B cell (primary cell): ENCODE data around the gene SYNJ2. TPM values are rescaled to one million over a fixed set of nuclear protein-coding genes. Genes with fewer than 3 reads are reported as not detected.

ENCODE experiments used
- ATAC-seq: fragments of 200-7000 bp; cut with Tn5 transposase; one replicate; pipeline ENCODE4 v1.10.0; 2021; ENCODE audit warnings: low read depth, mild to moderate bottlenecking, moderate number of reproducible peaks, moderate library complexity
- CTCF ChIA-PET: fragments of 350-600 bp; sonication (Branson Sonifier 250); formaldehyde crosslinking; loops from one replicate; lab custom pipeline; 2021; ENCODE audit warnings: antibody characterized with exemption, inconsistent platforms; lab: Charles Lee
- POLR2A ChIA-PET: fragments of 350-600 bp; sonication (Branson Sonifier 250); formaldehyde crosslinking; loops from one replicate; lab custom pipeline; 2021; ENCODE audit warnings: antibody characterized with exemption; lab: Charles Lee
- DNase-seq: peaks from one replicate; pipeline ENCODE4 v3.0.0; 2013
- H2AFZ ChIP-seq: 2 replicates; pipeline ENCODE4 v1.6.1; 2012; ENCODE audit warnings: mild to moderate bottlenecking, low read depth, low read length; ENCODE audit not compliant: insufficient read depth, poor library complexity, severe bottlenecking
- H3K27ac ChIP-seq, 2 donors: 1 replicate in 1 of 2; 2 replicates in 1 of 2; pipeline ENCODE4 v1.5.1; 2012 to 2013; ENCODE audit warnings: low read length in 2 of 2, mild to moderate bottlenecking in 2 of 2, moderate library complexity in 1 of 2
- H3K27me3 ChIP-seq, 4 experiments: fragments of 200-600 bp in 1 of 4; sonication (generic) in 1 of 4; replicated peaks in 1 of 4; 1 replicate in 2 of 4; 2 replicates in 2 of 4; pipeline versions ENCODE4 v1.6.1 to v1.7.0; 2013 to 2016; ENCODE audit warnings: low read length in 3 of 4, mild to moderate bottlenecking in 2 of 4, mixed read lengths in 1 of 4, moderate library complexity in 1 of 4; ENCODE audit not compliant: insufficient read depth in 4 of 4, control insufficient read depth in 3 of 4; ENCODE audit errors: control extremely low read depth in 1 of 4
- H3K36me3 ChIP-seq, 2 experiments: replicated peaks in 1 of 2; 1 replicate in 1 of 2; 2 replicates in 1 of 2; pipeline versions ENCODE4 v1.6.1 to v1.7.1; 2013; ENCODE audit warnings: low read length in 1 of 2; ENCODE audit not compliant: insufficient read depth in 2 of 2, control insufficient read depth in 1 of 2; ENCODE audit errors: control extremely low read depth in 1 of 2, extremely low read depth in 1 of 2
- H3K4me1 ChIP-seq, 2 donors: fragments of 200-600 bp in 1 of 2; sonication (generic) in 1 of 2; 1 replicate in 1 of 2; 2 replicates in 1 of 2; pipeline versions ENCODE4 v1.5.1 to v1.6.1; 2013 to 2017; ENCODE audit warnings: low read length in 2 of 2; ENCODE audit not compliant: control insufficient read depth in 2 of 2, insufficient read depth in 2 of 2
- H3K4me2 ChIP-seq: replicated peaks from 2 replicates; pipeline ENCODE3; 2012; ENCODE audit warnings: mild to moderate bottlenecking, low read depth, low read length; ENCODE audit not compliant: poor library complexity, severe bottlenecking
- H3K4me3 ChIP-seq, 5 experiments: fragments of 200-600 bp in 1 of 5; sonication (generic) in 1 of 5; 1 replicate in 3 of 5; 2 replicates in 2 of 5; pipeline versions ENCODE4 v1.5.1 to v1.7.0; 2011 to 2016; ENCODE audit warnings: low read length in 4 of 5, mild to moderate bottlenecking in 4 of 5, low read depth in 2 of 5, control low read depth in 1 of 5, moderate library complexity in 1 of 5; ENCODE audit not compliant: insufficient read depth in 1 of 5; ENCODE audit errors: control extremely low read depth in 1 of 5, extremely low read depth in 1 of 5
- H3K79me2 ChIP-seq: fragments of 200-600 bp; sonication (generic); one replicate; pipeline ENCODE4 v1.6.0; 2016; ENCODE audit warnings: low read length; ENCODE audit not compliant: control insufficient read depth, insufficient read depth
- H3K9ac ChIP-seq: fragments of 200-600 bp; sonication (generic); 2 replicates; pipeline ENCODE4 v1.6.1; 2017; ENCODE audit warnings: mild to moderate bottlenecking, low read length, moderate library complexity
- H3K9me3 ChIP-seq, 3 donors: one replicate each; pipeline versions ENCODE4 v1.6.1 to v1.7.1; 2013; ENCODE audit warnings: low read length in 2 of 3; ENCODE audit not compliant: control insufficient read depth in 2 of 3, insufficient read depth in 1 of 3; ENCODE audit errors: control extremely low read depth in 1 of 3
- H4K20me1 ChIP-seq: 2 replicates; pipeline ENCODE4 v1.6.0; 2012; ENCODE audit warnings: mild to moderate bottlenecking, low read length; ENCODE audit not compliant: insufficient read depth, control insufficient read depth, poor library complexity, severe bottlenecking
- H3K27ac Mint-ChIP-seq: one replicate; pipeline ENCODE4 v1.8.0; 2021; ENCODE audit warnings: mixed read lengths
- H3K27me3 Mint-ChIP-seq: one replicate; pipeline ENCODE4 v1.8.0; 2021; ENCODE audit warnings: mixed read lengths
- H3K4me1 Mint-ChIP-seq: one replicate; pipeline ENCODE4 v1.8.0; 2021; ENCODE audit warnings: mixed read lengths
- H3K4me3 Mint-ChIP-seq: one replicate; pipeline ENCODE4 v1.8.0; 2021; ENCODE audit warnings: mixed read lengths
- H3K9me3 Mint-ChIP-seq: one replicate; pipeline ENCODE4 v1.8.0; 2022; ENCODE audit warnings: mixed read lengths; ENCODE audit not compliant: insufficient read depth
- EZH2 ChIP-seq: IDR thresholded peaks from 2 replicates; pipeline ENCODE4 v1.6.1; 2012; ENCODE audit warnings: borderline replicate concordance, low read depth, mild to moderate bottlenecking, moderate library complexity, low read length; ENCODE audit not compliant: insufficient read depth, poor library complexity, severe bottlenecking
- WGBS: methylation state at CpG from one replicate; pipeline ENCODE4 v1.1.5; 2013; ENCODE audit warnings: missing lambda C conversion rate; ENCODE audit not compliant: insufficient coverage; 5-methylcytosine and 5-hydroxymethylcytosine counted together
- intact Hi-C: fragments of 100-400 bp; cut with micrococcal nuclease; formaldehyde crosslinking; loops from one replicate; pipeline ENCODE4 v1.10.0; 2022
- polyA plus RNA-seq: library from polyadenylated mRNA; depleted of rRNA; stranded (reverse); fragments of >200 nt; gene quantifications from 2 replicates; pipeline ENCODE4 v1.2.3, GENCODE V29; 2012
- total RNA-seq, 2 donors: library from RNA; stranded (reverse); fragments of 120-200 nt in 1 of 2; gene quantifications; 1 replicate in 1 of 2; 2 replicates in 1 of 2; pipeline versions ENCODE4 v1.2.3 to v1.2.4, GENCODE V29; 2013 to 2022
- TF ChIP-seq, protein P1 (sequence below): fragments of 200-600 bp; IDR thresholded peaks from one replicate; pipeline ENCODE4 v1.8.0; 2022; ENCODE audit warnings: antibody characterized with exemption, mild to moderate bottlenecking

Gene SYNJ2
- total and polyA plus RNA-seq, 2 donors (not counting 1 experiment from before 2014, with no cell fraction given): 5.2 to 11.4 TPM

DNA sequence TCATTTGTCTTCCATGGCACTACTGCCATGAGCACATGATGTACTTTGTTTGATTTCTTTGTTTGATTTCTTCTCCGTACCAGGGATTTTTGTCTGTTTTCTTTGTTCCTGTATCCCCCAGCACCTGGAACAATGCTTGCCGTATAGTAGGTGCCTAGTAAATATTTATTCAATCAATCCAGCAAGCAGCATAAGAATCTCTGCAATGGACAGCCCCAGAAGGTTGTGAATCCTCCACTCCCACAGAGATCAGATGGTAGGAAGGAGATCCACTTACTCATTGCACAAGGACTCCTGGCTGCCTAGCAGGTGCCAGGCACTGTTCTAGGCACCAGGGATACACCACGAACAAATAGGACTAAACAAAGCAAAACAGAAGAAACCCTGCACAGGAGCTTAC lies 6.7 kb upstream of the SYNJ2 start:
- H3K4me1 ChIP-seq: peaks cover 0 to 6% of the 10 kb centered on the region in 2 donors
- H3K9ac ChIP-seq: no peak overlapping the region
- intact Hi-C loops: no loop called here
- ATAC-seq: no peak
- no peak overlapping the region for H3K4me3 ChIP-seq
- H3K27me3 ChIP-seq: peaks cover 0 to 5% (median 0%) of the 10 kb centered on the region in 4 experiments
- no peaks in the 10 kb centered on the region for H4K20me1 ChIP-seq
- no peak overlapping the region for H3K4me3 Mint-ChIP-seq
- WGBS: no CpG with 5 or more reads among the region's 3 CpGs
- DNase-seq: no peak
- peaks cover under 1% of the 10 kb centered on the region for H3K4me1 Mint-ChIP-seq
- TF ChIP-seq, protein P1, sequence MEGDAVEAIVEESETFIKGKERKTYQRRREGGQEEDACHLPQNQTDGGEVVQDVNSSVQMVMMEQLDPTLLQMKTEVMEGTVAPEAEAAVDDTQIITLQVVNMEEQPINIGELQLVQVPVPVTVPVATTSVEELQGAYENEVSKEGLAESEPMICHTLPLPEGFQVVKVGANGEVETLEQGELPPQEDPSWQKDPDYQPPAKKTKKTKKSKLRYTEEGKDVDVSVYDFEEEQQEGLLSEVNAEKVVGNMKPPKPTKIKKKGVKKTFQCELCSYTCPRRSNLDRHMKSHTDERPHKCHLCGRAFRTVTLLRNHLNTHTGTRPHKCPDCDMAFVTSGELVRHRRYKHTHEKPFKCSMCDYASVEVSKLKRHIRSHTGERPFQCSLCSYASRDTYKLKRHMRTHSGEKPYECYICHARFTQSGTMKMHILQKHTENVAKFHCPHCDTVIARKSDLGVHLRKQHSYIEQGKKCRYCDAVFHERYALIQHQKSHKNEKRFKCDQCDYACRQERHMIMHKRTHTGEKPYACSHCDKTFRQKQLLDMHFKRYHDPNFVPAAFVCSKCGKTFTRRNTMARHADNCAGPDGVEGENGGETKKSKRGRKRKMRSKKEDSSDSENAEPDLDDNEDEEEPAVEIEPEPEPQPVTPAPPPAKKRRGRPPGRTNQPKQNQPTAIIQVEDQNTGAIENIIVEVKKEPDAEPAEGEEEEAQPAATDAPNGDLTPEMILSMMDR: no peak
- no peak for TF ChIP-seq EZH2
- no peaks in the 10 kb centered on the region for H3K9me3 ChIP-seq
- H3K79me2 ChIP-seq: no peaks in the 10 kb centered on the region
- H3K27ac Mint-ChIP-seq: no peak overlapping the region
- H2AFZ ChIP-seq: no peak overlapping the region
- H3K27me3 Mint-ChIP-seq: peaks cover 9% of the 10 kb centered on the region
- H3K36me3 ChIP-seq: no peaks in the 10 kb centered on the region
- POLR2A ChIA-PET: no interaction called here
- CTCF ChIA-PET: interaction anchor here (2.3 kb wide), 1 partner anchor 51 kb away, joined by 11 read pairs; no protein-coding TSS in a partner anchor
- H3K4me2 ChIP-seq: no peak overlapping the region
- no peak overlapping the region for H3K27ac ChIP-seq
- no peaks in the 10 kb centered on the region for H3K9me3 Mint-ChIP-seq

DNA sequence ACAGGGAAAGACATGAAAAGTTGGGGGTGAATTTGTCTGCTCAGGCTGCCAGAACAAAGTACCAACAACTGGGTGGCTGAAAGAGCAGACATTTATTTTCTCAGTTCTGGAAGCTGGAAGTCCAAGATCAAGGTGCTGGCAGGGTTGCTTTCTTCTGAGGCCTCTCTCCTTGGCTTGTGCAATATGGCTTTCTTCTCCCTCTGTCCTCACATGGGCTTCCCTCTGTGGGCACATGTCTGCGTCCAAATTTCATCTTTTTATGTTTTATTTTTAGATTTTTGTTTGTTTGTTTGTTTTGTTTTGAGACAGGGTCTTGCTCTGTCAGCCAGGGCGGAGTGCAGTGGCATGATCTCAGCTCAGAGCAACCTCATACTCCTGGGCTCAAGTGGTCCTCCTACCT lies 6.2 kb upstream of the SYNJ2 start:
- Histone ChIP-seq H3K27me3 (peaks cover 0 to 4% (median 0%) of the 10 kb centered on the region in 4 experiments), H3K4me1 (peaks cover under 1 to 6% of the 10 kb centered on the region in 2 donors), H3K27ac (no peak overlapping the region), H3K79me2 (no peaks in the 10 kb centered on the region), H3K9me3 (no peaks in the 10 kb centered on the region), H3K36me3 (no peaks in the 10 kb centered on the region), H2AFZ (no peak overlapping the region), H3K4me3 (no peak overlapping the region), H3K9ac (no peak overlapping the region), H4K20me1 (no peaks in the 10 kb centered on the region), H3K4me2 (no peak overlapping the region)
- Mint-ChIP-seq H3K9me3 (no peaks in the 10 kb centered on the region), H3K27ac (no peak overlapping the region), H3K4me3 (no peak overlapping the region), H3K4me1 (peaks cover 4% of the 10 kb centered on the region), H3K27me3 (peaks cover 7% of the 10 kb centered on the region)
- TF ChIP-seq, protein P1: no peak
- TF ChIP-seq EZH2: no peak
- POLR2A ChIA-PET: no interaction called here
- ATAC-seq (no peak), DNase-seq (no peak)
- intact Hi-C loops: no loop called here
- WGBS: 83% methylated on average over 1 of the region's 2 CpGs
- CTCF ChIA-PET: interaction anchor here (1.1 to 2.3 kb wide), 2 partner anchors 51 to 95 kb away, joined by 3 to 11 read pairs; no protein-coding TSS in a partner anchor
